ENCODE results near the gene MAP3K20. TPM values are rescaled to one million over a fixed set of nuclear protein-coding genes. Genes with fewer than 3 reads are reported as not detected.
"Not testable (repeated sequence)": the region's sequence is repeated elsewhere in the genome, so short reads cannot be mapped to it uniquely, and the experiment has no call there.

MAP3K20 gene
- total RNA-seq, 1 experiment from 2014 or later = 15.2 TPM

- TF ChIP-seq ERG (CRISPR knock-in tag; IDR thresholded peaks at IDR 0.05) (no peak), AR (CRISPR knock-in tag; IDR thresholded peaks at IDR 0.05) (no peak), ESRRA (CRISPR knock-in tag; IDR thresholded peaks at IDR 0.05; ENCODE audit: borderline replicate concordance) (no peak)
- TF ChIP-seq, protein P1, sequence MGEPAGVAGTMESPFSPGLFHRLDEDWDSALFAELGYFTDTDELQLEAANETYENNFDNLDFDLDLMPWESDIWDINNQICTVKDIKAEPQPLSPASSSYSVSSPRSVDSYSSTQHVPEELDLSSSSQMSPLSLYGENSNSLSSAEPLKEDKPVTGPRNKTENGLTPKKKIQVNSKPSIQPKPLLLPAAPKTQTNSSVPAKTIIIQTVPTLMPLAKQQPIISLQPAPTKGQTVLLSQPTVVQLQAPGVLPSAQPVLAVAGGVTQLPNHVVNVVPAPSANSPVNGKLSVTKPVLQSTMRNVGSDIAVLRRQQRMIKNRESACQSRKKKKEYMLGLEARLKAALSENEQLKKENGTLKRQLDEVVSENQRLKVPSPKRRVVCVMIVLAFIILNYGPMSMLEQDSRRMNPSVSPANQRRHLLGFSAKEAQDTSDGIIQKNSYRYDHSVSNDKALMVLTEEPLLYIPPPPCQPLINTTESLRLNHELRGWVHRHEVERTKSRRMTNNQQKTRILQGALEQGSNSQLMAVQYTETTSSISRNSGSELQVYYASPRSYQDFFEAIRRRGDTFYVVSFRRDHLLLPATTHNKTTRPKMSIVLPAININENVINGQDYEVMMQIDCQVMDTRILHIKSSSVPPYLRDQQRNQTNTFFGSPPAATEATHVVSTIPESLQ (CRISPR knock-in tag; IDR thresholded peaks at IDR 0.05) = no peak
Observed at GRCh38 chr2:173037245-173038120, 38.2 kb upstream of the MAP3K20 start (continued).

DNA sequence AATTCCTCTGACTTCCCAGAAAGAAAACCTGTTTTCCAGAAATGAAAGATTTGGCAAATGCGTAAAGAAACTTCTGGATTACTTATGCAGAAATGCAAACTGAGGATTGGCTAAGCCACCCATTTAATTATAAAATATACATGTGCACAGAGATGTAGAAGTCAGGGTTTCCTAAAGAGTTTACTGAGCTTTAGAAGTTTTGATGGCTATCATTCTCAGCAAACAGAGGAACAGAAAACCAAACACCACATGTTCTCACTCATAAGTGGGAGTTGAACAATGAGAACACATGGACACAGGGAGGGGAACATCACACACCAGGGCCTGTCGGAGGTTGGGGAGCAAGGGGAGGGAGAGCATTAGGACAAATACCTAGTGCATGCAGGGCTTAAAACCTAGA is 37.4 kb upstream of the MAP3K20 start:
- H3K4me3 Mint-ChIP-seq; H3K9me3 Mint-ChIP-seq; POLR2A ChIA-PET; H3K27ac Mint-ChIP-seq; ATAC-seq; H3K36me3 Mint-ChIP-seq; DNase-seq (ENCODE audit: low spot score); H3K4me1 Mint-ChIP-seq; H3K27me3 Mint-ChIP-seq (ENCODE audit: low read depth): not testable (repeated sequence)
- CTCF ChIA-PET = interaction anchor here (1.0 to 1.1 kb wide), 2 partner anchors 11 to 53 kb away, joined by 3 to 4 read pairs; no protein-coding TSS in a partner anchor

DNA sequence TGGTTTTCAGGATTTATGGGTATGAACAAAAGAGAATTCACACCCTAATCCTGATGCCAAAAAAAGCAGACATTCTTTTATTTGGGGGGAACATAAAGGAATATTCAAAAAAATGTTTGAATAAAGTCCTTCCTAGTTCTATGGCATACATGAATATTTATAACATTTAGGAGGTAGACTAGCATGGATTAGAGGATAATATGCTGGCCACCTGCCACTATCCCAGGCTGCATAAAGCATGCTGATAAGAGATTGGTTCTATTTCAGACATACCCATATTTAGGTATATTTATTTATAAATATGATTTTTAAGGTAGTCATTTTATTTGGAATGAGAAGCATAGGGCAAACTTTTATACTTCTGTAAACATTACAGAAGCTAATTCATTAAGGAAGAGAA is 34.9 kb upstream of the MAP3K20 start:
- ATAC-seq = no peak
- Mint-ChIP-seq H3K36me3 (no peaks in the 10 kb centered on the region), H3K4me3 (no peak overlapping the region), H3K4me1 (peaks cover 11% of the 10 kb centered on the region; the same call in 1 of the 2 replicates), H3K9me3 (no peaks in the 10 kb centered on the region), H3K27me3 (ENCODE audit: low read depth) (no peaks in the 10 kb centered on the region), H3K27ac (no peak overlapping the region)
- POLR2A ChIA-PET = no interaction called here
- CTCF ChIA-PET = no interaction called here
- DNase-seq (ENCODE audit: low spot score) = no peak
- no peak for TF ChIP-seq TP53 (CRISPR knock-in tag; IDR thresholded peaks at IDR 0.05)
- TF ChIP-seq FOXP1 (CRISPR knock-in tag; IDR thresholded peaks at IDR 0.05; ENCODE audit: borderline replicate concordance) = no peak
- no peak for TF ChIP-seq ZNF219 (CRISPR knock-in tag; IDR thresholded peaks at IDR 0.05; ENCODE audit: borderline replicate concordance)
- no peak for TF ChIP-seq FOXP4 (CRISPR knock-in tag; IDR thresholded peaks at IDR 0.05)
- TF ChIP-seq EMX1 (CRISPR knock-in tag; IDR thresholded peaks at IDR 0.05) = no peak

DNA sequence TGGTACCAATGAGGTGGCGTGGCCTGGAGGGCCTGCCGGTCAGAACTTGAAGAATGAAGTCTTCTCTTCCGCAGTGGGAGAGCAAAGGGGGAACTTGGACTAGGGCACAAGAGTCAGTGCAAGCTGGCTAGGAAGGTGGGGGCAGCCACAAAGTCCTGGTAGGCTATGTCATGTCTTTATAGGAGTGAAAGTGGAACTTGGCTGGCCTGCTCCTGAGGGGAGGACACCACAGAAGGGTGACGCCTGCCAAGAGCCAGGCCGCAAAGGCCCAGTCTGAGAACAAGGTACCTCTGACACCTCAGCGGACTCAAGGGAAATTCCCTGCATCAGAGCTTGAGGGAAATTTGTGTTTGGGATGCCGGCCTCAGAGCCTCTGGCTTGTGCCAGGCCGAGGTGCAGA is 32.2 kb upstream of the MAP3K20 start:
- CTCF ChIA-PET = interaction anchor here (0.6 to 2.0 kb wide), 2 partner anchors 16 to 576 kb away, joined by 3 to 9 read pairs; no protein-coding TSS in a partner anchor
- no peak overlapping the region for H3K4me3 Mint-ChIP-seq
- TF ChIP-seq RORB (CRISPR knock-in tag; IDR thresholded peaks at IDR 0.05) (no peak), ZNF423 (CRISPR knock-in tag; IDR thresholded peaks at IDR 0.05) (no peak), EMX1 (CRISPR knock-in tag; IDR thresholded peaks at IDR 0.05) (no peak), GABPB1 (CRISPR knock-in tag; IDR thresholded peaks at IDR 0.05) (no peak), IRF2 (CRISPR knock-in tag; IDR thresholded peaks at IDR 0.05; ENCODE audit: borderline replicate concordance, low read depth) (no peak), MLX (CRISPR knock-in tag; IDR thresholded peaks at IDR 0.05) (no peak)
- TF ChIP-seq, protein P2, sequence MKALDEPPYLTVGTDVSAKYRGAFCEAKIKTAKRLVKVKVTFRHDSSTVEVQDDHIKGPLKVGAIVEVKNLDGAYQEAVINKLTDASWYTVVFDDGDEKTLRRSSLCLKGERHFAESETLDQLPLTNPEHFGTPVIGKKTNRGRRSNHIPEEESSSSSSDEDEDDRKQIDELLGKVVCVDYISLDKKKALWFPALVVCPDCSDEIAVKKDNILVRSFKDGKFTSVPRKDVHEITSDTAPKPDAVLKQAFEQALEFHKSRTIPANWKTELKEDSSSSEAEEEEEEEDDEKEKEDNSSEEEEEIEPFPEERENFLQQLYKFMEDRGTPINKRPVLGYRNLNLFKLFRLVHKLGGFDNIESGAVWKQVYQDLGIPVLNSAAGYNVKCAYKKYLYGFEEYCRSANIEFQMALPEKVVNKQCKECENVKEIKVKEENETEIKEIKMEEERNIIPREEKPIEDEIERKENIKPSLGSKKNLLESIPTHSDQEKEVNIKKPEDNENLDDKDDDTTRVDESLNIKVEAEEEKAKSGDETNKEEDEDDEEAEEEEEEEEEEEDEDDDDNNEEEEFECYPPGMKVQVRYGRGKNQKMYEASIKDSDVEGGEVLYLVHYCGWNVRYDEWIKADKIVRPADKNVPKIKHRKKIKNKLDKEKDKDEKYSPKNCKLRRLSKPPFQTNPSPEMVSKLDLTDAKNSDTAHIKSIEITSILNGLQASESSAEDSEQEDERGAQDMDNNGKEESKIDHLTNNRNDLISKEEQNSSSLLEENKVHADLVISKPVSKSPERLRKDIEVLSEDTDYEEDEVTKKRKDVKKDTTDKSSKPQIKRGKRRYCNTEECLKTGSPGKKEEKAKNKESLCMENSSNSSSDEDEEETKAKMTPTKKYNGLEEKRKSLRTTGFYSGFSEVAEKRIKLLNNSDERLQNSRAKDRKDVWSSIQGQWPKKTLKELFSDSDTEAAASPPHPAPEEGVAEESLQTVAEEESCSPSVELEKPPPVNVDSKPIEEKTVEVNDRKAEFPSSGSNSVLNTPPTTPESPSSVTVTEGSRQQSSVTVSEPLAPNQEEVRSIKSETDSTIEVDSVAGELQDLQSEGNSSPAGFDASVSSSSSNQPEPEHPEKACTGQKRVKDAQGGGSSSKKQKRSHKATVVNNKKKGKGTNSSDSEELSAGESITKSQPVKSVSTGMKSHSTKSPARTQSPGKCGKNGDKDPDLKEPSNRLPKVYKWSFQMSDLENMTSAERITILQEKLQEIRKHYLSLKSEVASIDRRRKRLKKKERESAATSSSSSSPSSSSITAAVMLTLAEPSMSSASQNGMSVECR (CRISPR knock-in tag; IDR thresholded peaks at IDR 0.05; ENCODE audit: borderline replicate concordance) = no peak
- 0 out of 2 replicates have a peak, but pooled peaks cover 3% of the 10 kb centered on the region for H3K4me1 Mint-ChIP-seq
- POLR2A ChIA-PET = no interaction called here
- H3K9me3 Mint-ChIP-seq = no peaks in the 10 kb centered on the region
- H3K27ac Mint-ChIP-seq = 0 out of 2 replicates have a peak overlapping the region, but pooled peaks have one; percentile 9
- ATAC-seq (no peak), DNase-seq (ENCODE audit: low spot score) (no peak)
- no peaks in the 10 kb centered on the region for H3K27me3 Mint-ChIP-seq (ENCODE audit: low read depth)
- no peaks in the 10 kb centered on the region for H3K36me3 Mint-ChIP-seq

Measured in WTC11 (cell line).